H4 (cell line): ENCODE measurements around the gene UGT2B7. TPM values are rescaled to one million over a fixed set of nuclear protein-coding genes. Genes with fewer than 3 reads are reported as not detected.
"Not testable (repeated sequence)": the region's sequence is repeated elsewhere in the genome, so short reads cannot be mapped to it uniquely, and the experiment has no call there.

Experiments used
- DNase-seq: peaks from one replicate; pipeline ENCODE4 v3.0.0-alpha.2; 2015; ENCODE audit warnings: low spot score
- total RNA-seq: library from RNA; depleted of rRNA; stranded (reverse); fragments of >200 nt; shearing (Covaris generic); gene quantifications from 2 replicates; pipeline ENCODE4 v1.2.3, GENCODE V29; 2014

UGT2B7 gene
- total RNA-seq, 1 experiment from 2014 or later = 0.08 TPM

DNA sequence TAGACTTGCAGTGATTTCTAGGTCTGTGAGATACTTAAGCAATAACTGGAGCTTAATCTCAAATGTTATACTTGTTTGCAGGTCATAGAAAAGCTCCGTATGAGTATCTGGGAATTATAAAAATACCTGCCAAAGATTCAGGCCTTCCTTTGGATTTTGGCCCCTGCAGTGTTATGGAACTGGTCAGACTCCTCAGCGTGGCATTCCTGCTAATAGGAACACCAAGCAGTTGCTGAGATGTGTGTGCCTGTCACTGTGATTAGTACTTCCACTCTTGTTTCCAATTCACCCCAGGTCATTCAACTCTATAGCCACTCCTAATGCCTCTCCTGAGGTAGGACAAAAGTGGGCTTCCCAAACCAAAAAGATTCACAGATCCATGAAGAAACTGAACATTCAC lies 7.8 kb upstream of the UGT2B7 start:
- no peak for DNase-seq

DNA sequence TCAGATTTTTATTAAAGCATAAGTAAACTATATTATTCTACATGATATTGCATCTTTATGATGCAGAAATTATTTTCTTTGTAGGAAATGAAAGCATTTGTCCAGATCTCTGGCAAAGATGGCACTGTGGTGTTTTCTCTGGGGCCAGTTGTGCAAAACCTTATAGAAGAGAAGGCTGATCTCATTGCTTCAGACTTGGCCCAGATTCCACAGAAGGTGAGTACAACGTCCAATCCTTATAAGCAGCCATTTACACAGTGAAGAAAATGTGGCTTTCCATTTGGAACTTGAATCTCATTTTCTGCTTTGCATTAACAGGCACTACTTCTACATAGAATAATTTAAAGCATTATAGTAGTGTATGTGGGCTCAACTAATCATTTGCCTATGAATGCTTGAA lies 6.9 kb upstream of the UGT2B7 start:
- DNase-seq = no peak

DNA sequence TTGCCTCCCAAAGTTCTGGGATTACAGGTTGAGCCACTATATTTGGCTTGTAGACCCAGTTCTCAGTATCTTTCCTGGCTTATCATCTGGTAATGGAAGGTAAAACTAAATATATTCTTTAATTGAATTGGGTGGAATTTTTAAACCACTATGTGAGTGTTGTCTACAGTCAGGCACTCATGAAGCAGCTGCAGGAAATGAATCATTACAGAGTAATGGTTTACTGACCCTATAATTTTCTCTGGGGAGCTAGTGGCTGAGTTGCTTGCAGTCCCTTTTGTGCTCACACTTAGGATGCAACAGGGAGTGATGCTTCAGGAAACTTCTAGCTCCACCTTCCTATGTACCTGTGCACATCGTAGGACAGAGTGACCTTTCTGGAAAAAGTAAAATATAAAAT lies 4.1 kb upstream of the UGT2B7 start:
- DNase-seq = peak; percentile 11

DNA sequence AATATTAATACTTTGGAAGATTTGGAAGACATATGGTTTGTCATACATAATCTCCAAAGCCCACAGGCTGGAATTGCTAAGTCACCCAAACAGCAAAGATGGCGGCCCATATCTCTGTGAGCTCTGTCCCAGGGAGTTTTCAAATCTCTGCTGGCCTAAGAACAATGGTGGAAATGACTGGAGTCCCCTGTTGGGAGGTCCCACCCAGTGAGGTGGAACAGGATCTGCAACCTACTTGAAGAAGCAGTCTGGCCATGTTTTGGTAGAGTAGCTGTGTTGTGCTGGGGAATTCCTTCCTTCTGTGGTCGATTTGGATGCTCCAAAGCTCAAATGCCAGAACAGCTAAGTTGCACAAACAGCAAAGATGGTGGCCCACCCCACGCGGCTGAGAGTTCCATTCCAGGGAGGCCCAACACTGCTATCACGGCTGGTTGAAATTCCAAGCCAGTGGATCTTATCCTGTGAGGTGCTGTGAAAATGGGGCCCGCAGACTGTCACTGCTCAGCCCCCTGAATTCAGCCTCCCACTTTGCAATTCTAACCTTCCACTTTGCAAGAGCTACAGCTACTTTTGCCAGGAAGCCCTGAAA lies 3.2 kb upstream of the UGT2B7 start:
- no peak for DNase-seq

DNA sequence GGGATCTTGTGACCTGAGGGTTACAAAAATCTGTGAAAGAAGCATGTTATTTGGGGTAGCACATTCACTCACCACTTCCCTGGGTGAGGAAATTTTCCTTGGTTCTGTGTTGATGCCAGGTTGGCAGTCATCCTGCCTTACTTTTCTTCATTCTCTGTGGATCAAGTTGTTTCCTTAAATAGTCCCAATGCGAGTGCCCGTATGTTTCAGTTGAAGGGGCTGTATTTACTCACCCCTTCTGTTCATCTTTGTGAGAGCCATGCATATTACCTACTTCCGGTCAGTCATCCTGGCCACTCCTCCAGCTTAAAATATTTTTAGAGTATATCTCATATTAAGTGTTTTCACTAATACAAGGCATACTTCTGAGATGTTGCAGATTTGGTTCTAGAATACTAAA lies 2.6 kb upstream of the UGT2B7 start:
- no peak for DNase-seq

DNA sequence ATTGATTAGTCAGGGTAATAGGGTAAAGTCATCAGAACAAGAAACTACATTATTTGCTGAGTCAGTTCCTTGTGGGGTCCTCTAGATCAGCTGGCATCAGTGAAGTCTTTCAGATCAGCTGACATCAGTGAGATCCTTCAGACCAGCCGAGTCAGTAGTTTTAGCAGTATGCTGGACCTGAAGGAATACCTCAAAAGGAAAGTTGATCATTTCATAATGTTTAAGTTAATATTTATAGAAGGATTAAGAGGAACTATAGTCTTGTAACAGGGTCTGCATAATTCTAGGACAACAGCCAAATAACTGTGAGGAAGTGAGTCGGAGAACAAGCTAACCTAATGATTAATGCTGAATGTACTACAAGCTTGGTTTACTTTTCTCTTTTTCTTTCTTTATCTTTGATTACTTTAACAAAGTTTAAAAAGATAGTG lies 958 bp upstream of the UGT2B7 start:
- DNase-seq = no peak

DNA sequence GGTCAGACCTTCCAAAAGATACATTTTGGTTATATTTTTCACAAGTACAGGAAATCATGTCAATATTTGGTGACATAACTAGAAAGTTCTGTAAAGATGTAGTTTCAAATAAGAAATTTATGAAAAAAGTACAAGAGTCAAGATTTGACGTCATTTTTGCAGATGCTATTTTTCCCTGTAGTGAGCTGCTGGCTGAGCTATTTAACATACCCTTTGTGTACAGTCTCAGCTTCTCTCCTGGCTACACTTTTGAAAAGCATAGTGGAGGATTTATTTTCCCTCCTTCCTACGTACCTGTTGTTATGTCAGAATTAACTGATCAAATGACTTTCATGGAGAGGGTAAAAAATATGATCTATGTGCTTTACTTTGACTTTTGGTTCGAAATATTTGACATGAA lies 536 bp downstream of the UGT2B7 start:
- no peak for DNase-seq

DNA sequence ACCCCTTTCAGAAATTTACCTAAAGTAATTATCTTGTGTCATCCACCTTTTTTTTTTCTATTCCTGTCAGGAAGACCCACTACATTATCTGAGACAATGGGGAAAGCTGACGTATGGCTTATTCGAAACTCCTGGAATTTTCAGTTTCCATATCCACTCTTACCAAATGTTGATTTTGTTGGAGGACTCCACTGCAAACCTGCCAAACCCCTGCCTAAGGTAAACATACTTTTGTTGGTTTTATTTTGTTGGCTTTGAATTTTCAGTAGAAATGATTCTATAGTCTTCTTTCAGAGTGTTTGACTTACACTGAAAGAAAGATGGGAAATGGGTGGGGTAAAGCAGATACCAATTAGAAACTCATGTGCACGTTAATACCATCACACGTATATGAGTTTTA lies 2.2 kb downstream of the UGT2B7 start:
- DNase-seq = no peak

DNA sequence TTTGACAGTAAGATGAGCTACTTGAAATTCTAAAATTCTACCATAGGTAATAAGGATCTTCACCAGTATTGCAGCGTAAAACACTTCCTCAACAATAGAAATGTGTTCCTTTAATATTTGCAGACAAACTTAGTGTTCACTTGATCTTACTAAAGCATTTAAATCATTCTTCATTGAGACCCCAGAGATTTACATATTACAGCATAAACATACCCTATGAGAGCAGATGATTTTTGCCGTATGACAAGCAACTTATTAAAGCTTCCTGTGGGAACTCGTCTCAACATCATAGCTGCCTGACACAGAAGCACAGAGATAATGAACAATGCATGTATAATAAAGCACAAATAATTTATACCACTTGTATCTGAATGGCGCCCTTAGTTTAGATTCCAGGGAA lies 3.6 kb downstream of the UGT2B7 start:
- no peak for DNase-seq

DNA sequence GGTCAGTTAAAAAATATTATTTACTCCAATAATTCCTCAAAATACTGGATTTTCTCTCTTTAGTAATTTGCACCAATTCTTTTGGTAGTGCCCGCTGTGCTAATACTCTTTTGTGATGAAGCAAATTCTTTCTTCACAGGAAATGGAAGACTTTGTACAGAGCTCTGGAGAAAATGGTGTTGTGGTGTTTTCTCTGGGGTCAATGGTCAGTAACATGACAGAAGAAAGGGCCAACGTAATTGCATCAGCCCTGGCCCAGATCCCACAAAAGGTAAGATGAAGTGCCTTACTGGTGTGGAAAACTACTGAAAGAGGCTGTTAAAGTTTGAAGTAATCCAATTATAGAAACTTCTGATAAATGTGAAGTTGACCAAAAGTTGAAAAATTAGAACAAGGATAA lies 6.4 kb downstream of the UGT2B7 start:
- not testable (repeated sequence) for DNase-seq

DNA sequence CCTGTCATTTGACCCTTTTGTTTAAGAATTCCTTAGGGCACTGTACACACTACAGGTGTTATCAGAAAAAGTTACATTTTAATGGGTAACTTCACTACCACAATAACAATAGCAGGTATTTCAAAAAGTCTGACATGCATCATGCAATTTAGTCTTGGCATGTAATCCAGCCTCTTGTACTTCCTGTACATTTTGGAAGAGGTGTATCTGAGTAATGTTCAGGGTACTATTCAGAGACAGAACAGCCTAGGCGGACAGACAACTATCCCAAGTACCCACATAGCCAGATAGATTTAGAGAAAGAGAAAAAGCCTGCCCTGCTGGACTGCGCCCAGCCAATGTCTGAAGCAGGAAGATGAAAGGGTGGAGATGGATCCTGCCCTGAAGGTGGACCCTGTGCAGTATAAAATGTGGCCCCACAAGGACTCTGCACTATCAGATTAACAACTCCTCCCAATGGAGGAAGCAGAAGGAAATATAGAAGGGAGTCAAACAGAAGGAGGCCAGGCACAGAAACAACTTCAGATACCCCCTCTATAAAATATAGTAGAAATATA lies 8.5 kb downstream of the UGT2B7 start:
- no peak for DNase-seq

DNA sequence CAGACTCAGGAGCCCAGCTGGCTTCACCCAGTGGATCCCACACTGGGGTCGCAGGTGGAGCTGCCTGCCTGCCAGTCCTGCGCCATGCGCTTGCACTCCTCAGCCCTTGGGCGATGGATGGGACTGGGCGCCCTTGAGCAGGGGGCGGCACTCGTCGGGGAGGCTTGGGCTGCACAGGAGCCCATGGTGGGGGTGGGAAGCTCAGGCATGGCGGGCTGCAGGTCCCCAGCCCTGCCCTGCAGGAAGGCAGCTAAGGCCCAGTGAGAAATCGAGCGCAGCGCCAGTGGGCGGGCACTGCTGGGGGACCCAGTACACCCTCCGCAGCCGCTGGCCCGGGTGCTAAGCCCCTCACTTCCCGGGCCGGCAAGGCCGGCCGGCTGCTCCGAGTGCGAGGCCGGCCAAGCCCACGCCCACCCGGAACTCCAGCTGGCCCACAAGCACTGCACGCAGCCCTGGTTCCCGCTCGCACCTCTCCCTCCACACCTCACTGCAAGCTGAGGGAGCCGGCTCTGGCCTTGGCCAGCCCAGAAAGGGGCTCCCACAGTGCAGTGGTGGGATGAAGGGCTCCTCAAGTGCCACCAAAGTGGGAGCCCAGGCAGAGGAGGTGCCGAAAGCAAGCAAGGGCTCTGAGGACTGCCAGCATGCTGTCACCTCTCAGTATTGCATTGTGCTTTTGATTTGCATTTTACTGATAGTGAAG lies 19.0 kb downstream of the UGT2B7 start:
- DNase-seq = not testable (repeated sequence)

DNA sequence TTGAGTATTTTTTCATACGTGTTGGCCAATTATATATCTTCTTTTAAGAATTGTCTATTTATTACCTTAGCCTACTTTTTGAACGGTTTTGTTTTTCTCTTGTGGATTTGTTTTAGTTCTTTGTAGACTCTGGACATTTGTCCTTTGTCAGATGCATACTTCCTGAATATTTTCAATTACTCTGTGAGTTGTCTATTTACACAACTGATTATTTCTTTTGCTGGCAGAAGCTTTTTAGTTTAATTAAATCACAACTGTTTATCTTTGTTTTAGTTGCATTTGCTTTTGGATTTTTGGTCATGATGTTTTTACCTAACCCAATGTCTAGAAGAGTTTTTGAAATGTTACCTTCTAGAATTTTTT lies 19.6 kb downstream of the UGT2B7 start:
- DNase-seq = no peak

DNA sequence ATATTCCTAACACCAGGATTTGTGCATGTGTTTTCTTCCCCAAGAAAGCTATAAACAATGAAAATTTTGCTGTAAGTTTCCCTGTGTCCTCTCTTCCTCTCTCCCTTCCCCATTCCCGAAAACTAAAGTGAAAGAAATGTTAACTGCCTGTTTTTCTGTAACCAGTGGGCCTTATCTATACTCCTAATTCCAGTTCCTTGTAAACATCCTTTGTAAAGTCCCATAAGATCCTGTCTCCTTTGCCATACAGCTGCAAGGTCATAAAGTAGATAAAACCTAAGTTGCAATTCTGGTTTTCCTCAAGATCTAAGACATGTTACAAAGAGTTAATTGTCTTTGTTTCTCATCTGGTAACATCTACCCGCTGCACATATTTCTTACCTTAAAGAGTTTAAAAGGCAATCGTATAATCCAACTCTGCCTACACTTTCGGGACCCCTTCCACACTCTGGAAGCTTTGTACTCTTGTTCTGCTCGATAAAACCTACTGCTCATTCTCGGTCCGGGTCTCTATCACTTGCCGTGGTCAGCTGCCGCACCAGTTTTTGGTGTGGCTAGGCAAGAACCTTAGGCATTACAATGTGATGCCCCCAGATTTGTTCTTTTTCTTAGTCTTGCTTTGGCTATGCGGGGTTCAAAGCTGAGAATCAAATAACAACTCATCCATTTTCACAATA lies 20.5 kb downstream of the UGT2B7 start:
- DNase-seq = no peak

DNA sequence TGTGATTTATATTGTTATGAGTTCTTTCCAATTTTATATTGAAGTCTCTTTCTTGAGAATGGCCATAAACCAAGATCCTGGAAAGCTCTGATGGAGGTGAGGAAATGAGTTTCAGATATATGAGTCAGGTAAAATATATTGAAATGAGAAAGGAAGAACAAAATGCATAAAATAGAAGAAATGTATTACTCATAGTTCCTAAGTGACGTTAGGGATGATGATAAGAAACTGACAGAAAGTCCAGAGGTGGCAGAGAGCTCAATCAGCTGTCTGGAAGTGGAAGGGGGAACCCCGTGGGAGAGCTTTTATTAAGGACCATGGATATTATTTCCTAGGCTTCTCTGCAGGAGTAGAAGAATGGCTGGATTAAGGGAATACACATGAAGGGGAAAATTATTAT lies 24.6 kb downstream of the UGT2B7 start:
- no peak for DNase-seq

DNA sequence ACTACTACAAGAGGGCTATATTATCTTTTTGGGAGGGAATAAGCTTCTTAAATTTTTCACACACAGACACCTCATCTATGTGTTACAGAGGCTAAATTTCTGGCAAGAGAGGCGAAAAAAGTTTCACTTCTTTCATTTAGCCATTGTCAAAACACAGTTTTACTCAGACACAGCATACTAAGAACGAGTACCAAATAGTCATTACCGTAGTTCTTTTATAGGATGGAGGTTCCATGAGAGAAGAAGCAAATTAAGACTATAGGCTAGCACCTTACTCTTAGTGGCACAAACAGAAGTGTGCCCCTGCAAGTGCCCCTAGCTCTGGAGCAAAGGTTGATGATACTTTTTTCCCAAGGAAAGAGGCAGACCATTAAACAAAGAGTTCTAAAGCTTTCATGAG lies 26.2 kb downstream of the UGT2B7 start:
- no peak for DNase-seq

DNA sequence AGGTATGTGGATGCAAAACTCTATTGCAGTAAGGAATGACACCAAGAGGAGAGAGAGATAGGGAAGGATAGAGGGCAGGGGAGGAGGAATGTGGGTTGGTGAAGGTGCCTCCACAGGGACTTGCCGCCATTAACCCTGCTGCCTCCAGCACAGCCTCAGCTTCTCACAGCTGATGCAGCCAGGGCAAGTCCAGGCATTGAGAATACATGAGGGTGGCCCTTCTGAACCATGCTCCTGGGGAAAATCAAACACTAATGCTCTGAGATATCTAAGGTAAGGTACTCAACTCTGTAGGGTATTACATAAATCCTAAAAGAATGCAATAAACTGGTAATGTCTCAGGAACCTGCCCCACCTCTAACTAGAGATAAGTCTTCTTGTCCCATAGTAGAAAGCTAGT lies 28.7 kb downstream of the UGT2B7 start:
- no peak for DNase-seq

DNA sequence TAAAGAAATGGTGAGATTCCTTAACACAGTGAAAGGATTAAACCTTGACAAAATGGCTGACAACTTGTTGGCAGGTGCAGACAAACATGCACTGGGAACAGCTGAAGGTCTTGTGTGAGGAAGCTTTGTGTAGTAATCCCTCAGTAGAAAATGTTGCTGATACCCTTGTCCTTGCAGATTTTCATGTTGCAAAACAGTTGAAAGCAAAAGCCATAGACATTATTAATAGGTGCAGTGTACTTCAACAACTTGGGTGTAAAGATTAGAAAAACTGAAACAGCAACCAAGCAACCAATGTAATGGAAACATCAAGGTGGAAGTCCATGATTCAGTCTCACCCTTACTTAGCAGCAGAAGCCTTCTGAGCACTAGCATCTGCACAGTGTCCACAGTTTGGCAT lies 29.8 kb downstream of the UGT2B7 start:
- DNase-seq = no peak

DNA sequence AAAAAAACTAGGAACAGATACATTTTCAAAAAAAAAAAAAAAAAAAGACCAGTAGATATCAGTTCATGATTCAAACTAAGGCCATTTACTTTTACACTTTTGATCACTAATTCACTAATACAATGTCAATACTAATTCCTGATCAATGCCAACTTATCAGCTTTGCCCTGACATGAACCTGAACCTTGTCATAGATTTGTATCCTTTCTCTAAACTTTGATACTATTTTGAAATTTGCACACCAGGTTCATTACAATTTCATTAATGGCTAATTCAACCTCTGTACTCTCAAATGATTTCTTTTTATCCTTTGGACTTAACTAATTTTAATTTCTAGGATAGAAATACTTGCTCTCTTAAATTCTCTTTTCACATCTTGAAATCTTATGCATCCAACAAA lies 37.7 kb downstream of the UGT2B7 start:
- DNase-seq = no peak

DNA sequence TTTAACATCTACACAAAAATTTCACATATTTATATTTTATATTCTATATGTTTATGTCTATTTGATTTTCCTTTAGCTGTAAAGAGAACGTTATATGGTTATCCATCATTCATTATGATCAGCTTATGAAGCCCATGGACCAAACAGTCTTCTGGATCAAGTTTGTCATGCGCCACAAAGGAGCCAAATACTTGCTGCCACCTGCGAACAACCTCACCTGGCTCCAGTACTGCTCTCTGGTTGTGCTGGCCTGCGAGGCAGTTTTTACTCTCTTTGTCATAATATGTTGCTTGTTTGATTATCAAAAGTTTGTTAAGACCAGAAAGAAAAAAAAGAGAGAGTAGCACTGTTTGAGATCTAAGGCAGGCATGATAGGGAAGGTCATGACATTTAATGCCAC lies 38.2 kb downstream of the UGT2B7 start:
- no peak for DNase-seq

DNA sequence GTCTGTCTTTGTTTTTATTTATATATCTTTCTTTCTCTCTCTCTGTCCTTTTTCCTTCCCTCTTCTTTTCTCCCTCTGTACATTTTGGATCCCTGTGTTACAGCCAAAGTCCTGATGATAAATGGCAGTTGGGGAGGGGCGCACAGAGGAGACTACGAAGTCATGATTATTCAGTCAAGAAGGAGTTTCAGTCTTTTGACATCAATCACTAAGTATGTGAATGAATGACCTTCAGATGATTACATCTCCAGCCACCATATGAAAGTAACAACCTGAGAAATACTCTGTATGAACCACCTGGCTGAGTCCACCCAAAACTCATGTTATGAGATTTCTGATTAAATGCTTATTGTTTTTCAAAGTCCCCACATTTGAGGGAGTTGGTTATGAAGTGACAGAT lies 45.0 kb downstream of the UGT2B7 start:
- no peak for DNase-seq

DNA sequence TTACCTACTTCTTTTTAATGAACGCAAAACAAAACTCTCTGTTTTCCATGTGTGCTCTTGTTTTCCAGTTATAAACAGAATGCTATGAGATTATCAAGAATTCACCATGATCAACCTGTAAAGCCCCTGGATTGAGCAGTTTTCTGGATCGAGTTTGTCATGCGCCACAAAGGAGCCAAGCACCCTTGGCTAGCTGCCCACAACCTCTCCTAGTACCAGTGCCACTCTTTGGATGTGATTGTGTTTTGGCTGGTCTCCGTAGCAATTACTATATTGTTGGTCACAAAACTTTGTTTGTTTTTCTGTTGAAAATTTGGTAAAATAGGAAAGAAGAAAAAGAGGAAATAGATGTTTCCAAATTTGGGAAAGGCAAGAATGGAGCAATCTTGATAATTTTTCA lies 51.1 kb downstream of the UGT2B7 start:
- DNase-seq = no peak

DNA sequence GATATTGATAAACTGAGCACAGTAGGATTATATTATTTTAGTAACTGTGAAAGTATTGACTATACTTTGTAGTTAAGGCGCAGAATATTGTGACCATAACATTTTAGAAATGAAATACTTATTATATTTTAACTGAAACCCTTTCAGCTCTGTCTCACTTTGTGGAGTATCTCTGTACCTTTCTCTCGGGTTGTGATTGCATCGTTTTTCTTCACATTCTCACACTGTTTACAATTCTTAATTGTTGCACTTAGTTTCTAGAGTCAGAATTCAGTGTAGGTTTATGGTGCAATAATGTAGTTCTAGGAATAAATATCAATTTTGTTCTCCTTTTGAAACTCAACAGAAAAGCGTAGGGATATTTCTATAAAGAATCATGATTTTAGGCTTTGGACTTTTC lies 57.7 kb downstream of the UGT2B7 start:
- no peak for DNase-seq
